GM21786 (cell line): ENCODE data around the gene SPDEF.

Experiments
- ATAC-seq: cut with Tn5 transposase; IDR thresholded peaks from one replicate; pipeline ENCODE4 v1.9.1; 2021; ENCODE audit not compliant: unreplicated experiment

The SPDEF gene

GRCh38 chr6:34530753-34531365, 25.3 kb downstream of the SPDEF start:
- no peak for ATAC-seq

- ATAC-seq: no peak
Measured at GRCh38 chr6:34529665-34530327, 26.3 kb downstream of the SPDEF start.

GRCh38 chr6:34528996-34529664, 27.0 kb downstream of the SPDEF start:
- ATAC-seq: no peak

- ATAC-seq: no peak
Measured at GRCh38 chr6:34527751-34528670, 28.1 kb downstream of the SPDEF start.

- ATAC-seq: peak; percentile 90
Measured at GRCh38 chr6:34526992-34527728, 29.0 kb downstream of the SPDEF start.

GRCh38 chr6:34526241-34526972, 29.7 kb downstream of the SPDEF start:
- ATAC-seq: no peak

- ATAC-seq: no peak
Measured at GRCh38 chr6:34525431-34526175, 30.5 kb downstream of the SPDEF start.

- ATAC-seq: no peak
Measured at GRCh38 chr6:34524971-34525370, 31.2 kb downstream of the SPDEF start.

- ATAC-seq: no peak
Measured at GRCh38 chr6:34524499-34524898, 31.6 kb downstream of the SPDEF start.

GRCh38 chr6:34523441-34524206, 32.5 kb downstream of the SPDEF start:
- no peak for ATAC-seq

GRCh38 chr6:34522761-34523160, 33.4 kb downstream of the SPDEF start:
- ATAC-seq: no peak

GRCh38 chr6:34521463-34522285, 34.5 kb downstream of the SPDEF start:
- no peak for ATAC-seq

GRCh38 chr6:34520645-34521462, 35.3 kb downstream of the SPDEF start:
- ATAC-seq: no peak

- no peak for ATAC-seq
Measured at GRCh38 chr6:34519971-34520644, 36.0 kb downstream of the SPDEF start.

- no peak for ATAC-seq
Measured at GRCh38 chr6:34518669-34519365, 37.3 kb downstream of the SPDEF start.

GRCh38 chr6:34517966-34518365, 38.2 kb downstream of the SPDEF start:
- no peak for ATAC-seq
